ENCODE data around the gene EP400. TPM values are rescaled to one million over a fixed set of nuclear protein-coding genes. Genes with fewer than 3 reads are reported as not detected.

The EP400 gene
- total and polyA plus RNA-seq, 2 of the 4 experiments (the other 2 are of a cell fraction) = 4.3 to 11.4 TPM

GRCh38 chr12:132078190-132078589 lies 128.4 kb downstream of the EP400 start:
- Histone ChIP-seq H2BK120ac (ENCODE audit: low read depth, low read length) (no peak overlapping the region), H3K9ac (ENCODE audit: low read depth, low read length) (no peak overlapping the region), H3K4ac (ENCODE audit: low read depth, low read length) (no peak overlapping the region), H3K14ac (replicated peaks; ENCODE audit: low read depth, low read length) (no peak overlapping the region), H3K9me1 (ENCODE audit: insufficient read depth, low read length) (peaks cover 4% of the 10 kb centered on the region; the same call in 1 of the 2 replicates), H3K27ac (ENCODE audit: insufficient read depth, low read length) (peak overlapping the region; percentile 51), H2AK9ac (replicated peaks; ENCODE audit: low read depth, low read length, poor library complexity) (no peak overlapping the region), H3K27me3 (ENCODE audit: control insufficient read depth, insufficient read depth, low read length) (no peaks in the 10 kb centered on the region), H3K18ac (ENCODE audit: low read depth, low read length) (no peak overlapping the region), H3K23ac (ENCODE audit: low read depth, low read length) (no peak overlapping the region), H2AK5ac (ENCODE audit: low read depth, low read length) (peak overlapping the region; percentile 65; the same call in 1 of the 2 replicates), H2AFZ (replicated peaks; ENCODE audit: low read length, poor library complexity) (no peak overlapping the region), H4K5ac (ENCODE audit: low read depth, low read length) (no peak overlapping the region), H2BK20ac (ENCODE audit: low read depth, low read length) (no peak overlapping the region), H2BK15ac (ENCODE audit: low read depth, low read length) (no peak overlapping the region), H3K9me3 (ENCODE audit: control insufficient read depth, insufficient read depth, low read length) (no peaks in the 10 kb centered on the region), H3K79me1 (ENCODE audit: low read depth in 1 of 2, low read length in 2 of 2) (peaks cover 0 to 7% of the 10 kb centered on the region in 2 experiments; a peak in 1 of 4 replicates), H3K4me3 (ENCODE audit: insufficient read depth, low read depth, low read length) (no peak overlapping the region), H4K20me1 (ENCODE audit: insufficient read depth, low read length) (peaks cover 4% of the 10 kb centered on the region; the same call in 1 of the 2 replicates), H3K4me2 (ENCODE audit: low read depth, low read length) (no peak overlapping the region), H3K36me3 (ENCODE audit: control insufficient read depth, insufficient read depth, low read length) (peaks cover 34% of the 10 kb centered on the region), H2BK5ac (ENCODE audit: low read depth, low read length, poor library complexity, severe bottlenecking) (no peak overlapping the region), H4K8ac (ENCODE audit: low read depth in 2 of 2, low read length in 2 of 2) (no peak overlapping the region), H3K56ac (ENCODE audit: extremely low read depth, insufficient read depth, low read length) (no peak overlapping the region), H3K4me1 (ENCODE audit: control insufficient read depth, insufficient read depth, low read length) (peaks cover 7% of the 10 kb centered on the region), H4K91ac (ENCODE audit: insufficient read depth, low read depth, low read length) (no peak overlapping the region)
- CTCF ChIA-PET = no interaction called here
- WGBS, 2 experiments (ENCODE audit: extremely low coverage in 2 of 2, insufficient read length in 1 of 2) = 44% methylated on average over 4 of the region's 6 CpGs; no CpG with 5 or more reads in 1 of the 2 experiments
- BruUV-seq (replicated peaks) = TSS peak; percentile 72
- TF ChIP-seq ELK1 (IDR thresholded peaks at IDR 0.05; ENCODE audit: borderline replicate concordance, low read depth, low read length) (no peak), RFX5 (IDR thresholded peaks at IDR 0.05; ENCODE audit: low read depth, low read length) (no peak), CHD1 (IDR thresholded peaks at IDR 0.05; ENCODE audit: low read depth, low read length) (no peak), MAFK (IDR thresholded peaks at IDR 0.05; ENCODE audit: low read depth, low read length) (no peak), MXI1 (IDR thresholded peaks at IDR 0.05; ENCODE audit: borderline replicate concordance, low read depth, low read length) (no peak), RCOR1 (IDR thresholded peaks at IDR 0.05; ENCODE audit: insufficient replicate concordance, low read length) (no peak), POLR2A (IDR thresholded peaks at IDR 0.05; ENCODE audit: low read depth, low read length) (no peak), CEBPB (IDR thresholded peaks at IDR 0.05; ENCODE audit: low read depth, low read length) (no peak), BHLHE40 (IDR thresholded peaks at IDR 0.05; ENCODE audit: low read depth, low read length) (peak; percentile 99), CTCF (conservative IDR thresholded peaks at IDR 0.05; ENCODE audit: low read depth, low read length) (no peak), RAD21 (IDR thresholded peaks at IDR 0.05; ENCODE audit: low read length) (no peak), FOS (IDR thresholded peaks at IDR 0.05; ENCODE audit: low read depth, low read length) (0 out of 2 replicates have a peak, but pooled peaks have one; percentile 14), NFE2L2 (IDR thresholded peaks at IDR 0.05; ENCODE audit: low read depth, low read length) (no peak)
- dilution Hi-C loops (cut with HindIII; ENCODE audit: low sequenced_read_pairs, unreplicated experiment) (no loop called here), intact Hi-C loops (cut with micrococcal nuclease) (no loop called here), in situ Hi-C loops (cut with MboI; ENCODE audit: low sequenced_read_pairs) (no loop called here)
- peak; percentile 88 for ATAC-seq (ENCODE audit: low read depth)
- POLR2A ChIA-PET (ENCODE audit: unreplicated experiment) = no interaction called here
- DNase-seq = peak; percentile 91
